Hepatocyte (in vitro differentiated cells): ENCODE data around the gene CBX5. TPM values are rescaled to one million over a fixed set of nuclear protein-coding genes. Genes with fewer than 3 reads are reported as not detected.

Experiments
- DNase-seq: peaks from one replicate; pipeline ENCODE4 v3.0.0-alpha.2; 2016; ENCODE audit warnings: low spot score
- H2AFZ ChIP-seq: fragments of 200-600 bp; sonication (generic); 2 replicates; pipeline ENCODE4 v1.6.0; 2016; ENCODE audit warnings: antibody characterized with exemption, mild to moderate bottlenecking
- H3K27ac ChIP-seq: fragments of 200-600 bp; sonication (generic); 2 replicates; pipeline ENCODE4 v1.5.1; 2016; ENCODE audit warnings: mild to moderate bottlenecking
- H3K27me3 ChIP-seq: fragments of 200-600 bp; sonication (generic); 2 replicates; pipeline ENCODE4 v1.6.1; 2016
- H3K36me3 ChIP-seq: fragments of 200-600 bp; sonication (generic); replicated peaks from 2 replicates; pipeline ENCODE4 v1.5.1; 2016; ENCODE audit warnings: low read depth; ENCODE audit not compliant: insufficient read depth
- H3K4me1 ChIP-seq: fragments of 200-600 bp; sonication (generic); 2 replicates; pipeline ENCODE4 v1.5.1; 2016; ENCODE audit warnings: mild to moderate bottlenecking, moderate library complexity; ENCODE audit not compliant: insufficient read depth
- H3K4me2 ChIP-seq: fragments of 200-600 bp; sonication (generic); 2 replicates; pipeline ENCODE4 v1.6.0; 2016
- H3K4me3 ChIP-seq: fragments of 200-600 bp; sonication (generic); 2 replicates; pipeline ENCODE4 v1.5.1; 2016; ENCODE audit warnings: mild to moderate bottlenecking
- H3K79me2 ChIP-seq: fragments of 200-600 bp; sonication (generic); 2 replicates; pipeline ENCODE4 v1.6.0; 2017; ENCODE audit warnings: mild to moderate bottlenecking
- H3K9me2 ChIP-seq: fragments of 200-600 bp; sonication (generic); replicated peaks from 2 replicates; pipeline ENCODE4 v1.6.0; 2017; ENCODE audit warnings: mild to moderate bottlenecking; ENCODE audit not compliant: insufficient read depth
- H3K9me3 ChIP-seq: fragments of 200-600 bp; sonication (generic); 2 replicates; pipeline ENCODE4 v1.5.1; 2016; ENCODE audit warnings: low read depth, mild to moderate bottlenecking
- H4K20me1 ChIP-seq: fragments of 200-600 bp; sonication (generic); 2 replicates; pipeline ENCODE4 v1.6.0; 2016; ENCODE audit warnings: mild to moderate bottlenecking; ENCODE audit not compliant: insufficient read depth, poor library complexity, severe bottlenecking
- EZH2 ChIP-seq: fragments of 200-600 bp; sonication (generic); IDR thresholded peaks from 2 replicates; pipeline ENCODE4 v1.6.1; 2016; ENCODE audit warnings: antibody characterized with exemption, mild to moderate bottlenecking, borderline replicate concordance
- EZH2phosphoT487 ChIP-seq: fragments of 200-600 bp; sonication (generic); IDR thresholded peaks from one replicate; pipeline ENCODE4 v1.6.1; 2018; ENCODE audit warnings: antibody characterized with exemption, mild to moderate bottlenecking, low read depth, moderate library complexity; ENCODE audit not compliant: unreplicated experiment, severe bottlenecking
- WGBS: methylation state at CpG from one replicate; pipeline ENCODE4 v1.1.6; 2016; ENCODE audit warnings: low lambda C conversion rate; ENCODE audit errors: missing lambda C conversion rate; 5-methylcytosine and 5-hydroxymethylcytosine counted together
- polyA plus RNA-seq: library from polyadenylated mRNA; unstranded; fragments of >200 nt; fragmentation: Nextera tagmentation; extraction: Ambion mirVana; gene quantifications from 2 replicates; pipeline ENCODE4 v1.2.1, GENCODE V29; 2016
- total RNA-seq: library from RNA; depleted of rRNA; stranded (reverse); fragments of >200 nt; gene quantifications from 2 replicates; pipeline ENCODE4 v1.2.3, GENCODE V29; 2014
- TF ChIP-seq, protein P1 (sequence below): fragments of 200-600 bp; sonication (generic); IDR thresholded peaks from 2 replicates; pipeline ENCODE4 v1.5.1; 2016; ENCODE audit warnings: antibody characterized with exemption, mild to moderate bottlenecking; ENCODE audit not compliant: poor library complexity

The CBX5 gene
- total and polyA plus RNA-seq, 2 experiments from 2014 or later, result 21.9 to 60.1 TPM

DNA sequence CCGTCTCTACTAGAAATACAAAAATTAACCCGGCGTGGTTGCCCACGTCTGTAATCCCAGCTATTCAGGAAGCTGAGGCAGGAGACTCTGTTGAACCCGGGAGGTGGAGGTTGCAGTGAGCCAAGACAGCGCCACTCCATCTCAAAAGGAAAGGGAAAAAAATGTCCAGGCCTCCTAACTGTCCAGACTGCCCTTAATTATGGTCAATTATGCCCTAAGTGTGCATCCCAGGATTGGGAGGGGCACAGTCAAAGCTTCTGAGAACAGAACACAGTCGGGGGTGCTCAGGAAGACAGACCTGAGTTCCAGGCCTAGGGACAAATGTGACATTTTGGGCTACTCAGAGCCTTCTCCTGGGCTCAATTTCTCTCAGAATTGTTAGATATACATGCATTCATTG lies 59.4 kb downstream of the CBX5 start:
- Histone ChIP-seq H3K4me3 (no peak overlapping the region), H3K27me3 (peaks cover 29% of the 10 kb centered on the region), H2AFZ (no peak overlapping the region), H3K9me3 (no peaks in the 10 kb centered on the region), H3K4me1 (peaks cover 6% of the 10 kb centered on the region), H3K36me3 (no peaks in the 10 kb centered on the region), H4K20me1 (no peaks in the 10 kb centered on the region), H3K9me2 (no peaks in the 10 kb centered on the region), H3K4me2 (no peak overlapping the region), H3K79me2 (no peaks in the 10 kb centered on the region), H3K27ac (no peak overlapping the region)
- no peak for TF ChIP-seq EZH2phosphoT487
- TF ChIP-seq, protein P1, sequence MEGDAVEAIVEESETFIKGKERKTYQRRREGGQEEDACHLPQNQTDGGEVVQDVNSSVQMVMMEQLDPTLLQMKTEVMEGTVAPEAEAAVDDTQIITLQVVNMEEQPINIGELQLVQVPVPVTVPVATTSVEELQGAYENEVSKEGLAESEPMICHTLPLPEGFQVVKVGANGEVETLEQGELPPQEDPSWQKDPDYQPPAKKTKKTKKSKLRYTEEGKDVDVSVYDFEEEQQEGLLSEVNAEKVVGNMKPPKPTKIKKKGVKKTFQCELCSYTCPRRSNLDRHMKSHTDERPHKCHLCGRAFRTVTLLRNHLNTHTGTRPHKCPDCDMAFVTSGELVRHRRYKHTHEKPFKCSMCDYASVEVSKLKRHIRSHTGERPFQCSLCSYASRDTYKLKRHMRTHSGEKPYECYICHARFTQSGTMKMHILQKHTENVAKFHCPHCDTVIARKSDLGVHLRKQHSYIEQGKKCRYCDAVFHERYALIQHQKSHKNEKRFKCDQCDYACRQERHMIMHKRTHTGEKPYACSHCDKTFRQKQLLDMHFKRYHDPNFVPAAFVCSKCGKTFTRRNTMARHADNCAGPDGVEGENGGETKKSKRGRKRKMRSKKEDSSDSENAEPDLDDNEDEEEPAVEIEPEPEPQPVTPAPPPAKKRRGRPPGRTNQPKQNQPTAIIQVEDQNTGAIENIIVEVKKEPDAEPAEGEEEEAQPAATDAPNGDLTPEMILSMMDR, result no peak
- no peak for TF ChIP-seq EZH2
- DNase-seq, result no peak
- 70% methylated on average over 7 of the region's 7 CpGs for whole genome bisulfite sequencing

DNA sequence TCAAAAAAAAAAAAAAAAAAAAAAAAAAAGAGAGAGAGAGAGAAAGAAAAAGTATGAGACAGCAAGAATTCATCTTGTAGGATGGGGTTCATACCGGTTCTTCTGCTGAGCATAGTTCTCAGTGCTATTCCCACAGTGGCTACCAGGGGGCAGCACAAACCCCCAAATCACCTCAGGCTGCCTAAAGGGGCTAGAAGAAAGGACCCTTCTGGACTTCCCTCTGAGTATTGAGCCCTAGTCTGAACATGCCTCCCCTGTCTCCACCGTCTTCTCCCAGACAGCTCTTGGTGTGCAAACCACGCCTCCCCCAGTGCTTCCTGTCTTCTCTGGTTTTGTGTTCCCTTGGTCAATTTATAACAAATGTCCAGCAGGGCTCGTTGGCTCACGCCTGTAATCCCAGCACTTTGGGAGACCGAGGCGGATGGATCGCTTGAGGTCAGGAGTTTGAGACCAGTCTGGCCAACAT lies 59.8 kb downstream of the CBX5 start:
- DNase-seq, result peak; percentile 81
- H4K20me1 ChIP-seq, result no peaks in the 10 kb centered on the region
- no peaks in the 10 kb centered on the region for H3K9me3 ChIP-seq
- no peaks in the 10 kb centered on the region for H3K36me3 ChIP-seq
- H3K27ac ChIP-seq, result no peak overlapping the region
- TF ChIP-seq, protein P1, result peak; percentile 91
- TF ChIP-seq EZH2phosphoT487, result no peak
- H3K4me2 ChIP-seq, result no peak overlapping the region
- no peak overlapping the region for H2AFZ ChIP-seq
- no peaks in the 10 kb centered on the region for H3K79me2 ChIP-seq
- no peak overlapping the region for H3K4me3 ChIP-seq
- H3K9me2 ChIP-seq, result no peaks in the 10 kb centered on the region
- WGBS, result 42% methylated on average over 8 of the region's 8 CpGs
- peaks cover 6% of the 10 kb centered on the region for H3K4me1 ChIP-seq
- peaks cover 32% of the 10 kb centered on the region for H3K27me3 ChIP-seq

DNA sequence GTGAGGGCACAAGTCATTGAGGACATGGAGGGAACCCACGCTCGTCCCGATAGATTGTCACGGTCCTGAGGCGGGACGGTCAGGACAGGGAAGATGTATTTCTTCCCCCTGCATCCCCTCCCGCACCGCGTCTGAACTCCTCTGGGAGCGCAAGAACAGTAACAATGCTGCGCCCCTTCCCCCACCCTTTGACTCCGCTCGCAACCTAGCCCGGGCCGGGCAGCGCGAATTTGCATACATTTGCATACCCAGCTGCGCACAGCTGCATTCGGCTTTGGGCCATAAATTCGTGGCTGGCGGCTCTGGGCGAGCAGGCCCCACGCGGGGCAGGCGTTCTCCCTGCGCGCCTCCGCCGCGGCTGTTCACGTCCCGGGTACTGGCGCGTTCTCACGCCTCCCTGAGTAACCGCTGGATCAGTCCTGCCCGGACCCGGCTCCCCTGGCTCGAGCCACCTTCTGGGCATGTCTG lies 62.1 kb downstream of the CBX5 start:
- Histone ChIP-seq H3K9me2 (no peaks in the 10 kb centered on the region), H3K27ac (no peak overlapping the region), H3K4me1 (peaks cover 6% of the 10 kb centered on the region), H2AFZ (no peak overlapping the region), H3K27me3 (peaks cover 38% of the 10 kb centered on the region), H3K79me2 (no peaks in the 10 kb centered on the region), H4K20me1 (no peaks in the 10 kb centered on the region), H3K4me2 (peak overlapping the region; percentile 85), H3K4me3 (peak overlapping the region; percentile 2), H3K9me3 (no peaks in the 10 kb centered on the region), H3K36me3 (no peaks in the 10 kb centered on the region)
- peak; percentile 50 for DNase-seq
- WGBS, result 5% methylated on average over 38 of the region's 39 CpGs
- TF ChIP-seq, protein P1, result no peak
- no peak for TF ChIP-seq EZH2
- no peak for TF ChIP-seq EZH2phosphoT487
